GM18517 (cell line): Measurements from ENCODE around the gene LSM11.
"Not testable (repeated sequence)": the region's sequence is repeated elsewhere in the genome, so short reads cannot be mapped to it uniquely, and the experiment has no call there.

Experiments used
- ATAC-seq: cut with Tn5 transposase; IDR thresholded peaks from one replicate; pipeline ENCODE4 v1.9.1; 2021; ENCODE audit warnings: mild to moderate bottlenecking, moderate library complexity; ENCODE audit not compliant: unreplicated experiment

LSM11 gene

GRCh38 chr5:157743163-157744050 is at the start of gene LSM11:
TSS of gene LSM11 (plus strand) at chr5:157743712. CDS start at chr5:157743751, 39 bp downstream.
- ATAC-seq: peak; percentile 87

- ATAC-seq: not testable (repeated sequence)
Observed at GRCh38 chr5:157693816-157694215, 49.7 kb upstream of the LSM11 start.

- ATAC-seq: not testable (repeated sequence)
Observed at GRCh38 chr5:157696154-157696553, 47.4 kb upstream of the LSM11 start.

GRCh38 chr5:157698674-157699073 is 44.8 kb upstream of the LSM11 start:
- ATAC-seq: not testable (repeated sequence)

GRCh38 chr5:157703736-157704135 is 39.8 kb upstream of the LSM11 start:
- ATAC-seq: no peak

- ATAC-seq: no peak
Observed at GRCh38 chr5:157708866-157709265, 34.6 kb upstream of the LSM11 start.

GRCh38 chr5:157709346-157709745 is 34.2 kb upstream of the LSM11 start:
- ATAC-seq: no peak

GRCh38 chr5:157710431-157710830 is 33.1 kb upstream of the LSM11 start:
- ATAC-seq: no peak

- no peak for ATAC-seq
Observed at GRCh38 chr5:157710882-157711281, 32.6 kb upstream of the LSM11 start.

GRCh38 chr5:157713830-157714595 is 29.5 kb upstream of the LSM11 start:
- no peak for ATAC-seq

GRCh38 chr5:157714596-157714864 is 29.0 kb upstream of the LSM11 start:
- no peak for ATAC-seq

- peak; percentile 77 for ATAC-seq
Observed at GRCh38 chr5:157718519-157718918, 25.0 kb upstream of the LSM11 start.

GRCh38 chr5:157719245-157719644 is 24.3 kb upstream of the LSM11 start:
- no peak for ATAC-seq

GRCh38 chr5:157721159-157721558 is 22.4 kb upstream of the LSM11 start:
- no peak for ATAC-seq

GRCh38 chr5:157722895-157723294 is 20.6 kb upstream of the LSM11 start:
- not testable (repeated sequence) for ATAC-seq

GRCh38 chr5:157726607-157727006 is 16.9 kb upstream of the LSM11 start:
- not testable (repeated sequence) for ATAC-seq

GRCh38 chr5:157727858-157728257 is 15.7 kb upstream of the LSM11 start:
- ATAC-seq: not testable (repeated sequence)

- peak; percentile 91 for ATAC-seq
Observed at GRCh38 chr5:157729858-157730257, 13.7 kb upstream of the LSM11 start.

- ATAC-seq: no peak
Observed at GRCh38 chr5:157730900-157731271, 12.6 kb upstream of the LSM11 start.

- ATAC-seq: peak; percentile 81
Observed at GRCh38 chr5:157731272-157732129, 12.0 kb upstream of the LSM11 start, which contains the start of gene THG1L. TSS of gene THG1L (plus strand) at chr5:157731420. CDS start at chr5:157731441, 21 bp downstream.

- no peak for ATAC-seq
Observed at GRCh38 chr5:157732130-157732514, 11.4 kb upstream of the LSM11 start.
